Activated CD8-positive, alpha-beta memory T cell treated with anti-CD3 and anti-CD28 coated beads, Interleukin-2, amount 10 ng/mL, durations not matched to agents 7 days and 5 days (primary cell): ENCODE measurements around the gene NCF4. TPM values are rescaled to one million over a fixed set of nuclear protein-coding genes. Genes with fewer than 3 reads are reported as not detected.
A peak's percentile ranks its signal among the peaks of the same experiment; 100 is the strongest.

Source experiments
- ATAC-seq: fragments of 150-1000 bp; cut with Tn5 transposase; one replicate; pipeline ENCODE4 v1.10.0; 2021; ENCODE audit warnings: moderate library complexity
- CTCF ChIA-PET: fragments of 350-600 bp; sonication (Branson Sonifier 250); formaldehyde crosslinking; loops from one replicate; lab custom pipeline; 2021; ENCODE audit warnings: antibody characterized with exemption; lab: Charles Lee
- DNase-seq: peaks from one replicate; pipeline ENCODE4 v3.0.0-alpha.2; 2020
- H3K27ac Mint-ChIP-seq: one replicate; pipeline ENCODE4 v1.8.0; 2021; ENCODE audit warnings: mild to moderate bottlenecking, mixed read lengths
- H3K27me3 Mint-ChIP-seq: one replicate; pipeline ENCODE4 v1.8.0; 2021; ENCODE audit warnings: mixed read lengths
- H3K36me3 Mint-ChIP-seq: one replicate; pipeline ENCODE4 v1.8.0; 2021; ENCODE audit warnings: mild to moderate bottlenecking, mixed read lengths
- H3K4me1 Mint-ChIP-seq: one replicate; pipeline ENCODE4 v1.8.0; 2021; ENCODE audit warnings: mixed read lengths
- H3K4me3 Mint-ChIP-seq: one replicate; pipeline ENCODE4 v1.8.0; 2021; ENCODE audit warnings: mild to moderate bottlenecking, moderate library complexity, mixed read lengths
- H3K9me3 Mint-ChIP-seq: one replicate; pipeline ENCODE4 v1.8.0; 2022; ENCODE audit warnings: low read depth, mixed read lengths
- total RNA-seq, 2 experiments: library from RNA; stranded (reverse); gene quantifications; one replicate each; pipeline ENCODE4 v1.2.3, GENCODE V29; 2021

The NCF4 gene
- total RNA-seq, 2 experiments from 2014 or later = 59.7 to 77.9 TPM

DNA sequence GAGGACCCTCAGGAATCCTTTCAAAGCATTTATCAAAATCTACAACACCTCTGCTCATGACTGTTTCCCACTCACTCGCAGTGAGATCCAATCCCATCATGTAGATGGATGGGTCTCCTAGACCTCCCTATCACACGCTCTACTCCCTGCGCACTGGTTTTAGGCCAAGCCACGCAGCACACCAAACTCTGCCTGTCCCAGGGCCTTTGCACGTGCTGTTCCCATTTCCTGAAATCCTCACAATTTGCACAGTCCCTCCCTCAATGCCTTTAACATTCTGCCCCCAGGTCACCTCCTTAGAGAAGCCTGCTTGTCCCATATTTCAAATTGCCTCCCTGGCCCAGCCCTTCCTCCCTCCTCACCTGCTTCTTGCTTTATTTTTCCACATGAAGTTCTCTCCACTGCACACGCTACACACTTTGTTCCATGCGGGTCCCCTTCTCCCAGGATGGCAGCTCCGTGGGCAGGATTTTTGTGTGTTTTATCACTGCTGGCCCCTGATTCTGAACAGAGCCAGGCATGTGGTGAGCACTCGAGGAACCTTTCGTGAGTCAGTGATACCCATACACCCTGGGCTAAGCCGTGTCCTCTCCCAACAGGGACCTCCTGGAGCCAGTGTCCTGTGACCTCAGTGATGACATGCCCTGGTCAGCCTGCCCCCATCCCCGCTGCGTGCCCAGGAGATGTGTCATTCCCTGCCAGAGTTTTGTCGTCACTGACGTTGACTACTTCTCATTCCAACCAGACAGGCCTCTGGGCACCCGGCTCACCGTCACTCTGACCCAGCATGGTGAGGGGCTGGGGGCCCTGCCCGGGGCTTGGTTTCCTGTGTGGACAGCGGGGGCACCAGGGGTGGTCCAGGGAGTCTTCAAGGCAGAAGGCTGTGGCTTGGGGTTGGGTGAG is 64.8 kb downstream of the NCF4 start:
- CTCF ChIA-PET = interaction anchor here (2.6 kb wide), 1 partner anchor 52 kb away, joined by 9 read pairs; no protein-coding TSS in a partner anchor

GRCh38 chr22:36926309-36926708 is 65.5 kb downstream of the NCF4 start:
- no peaks in the 10 kb centered on the region for H3K9me3 Mint-ChIP-seq
- H3K36me3 Mint-ChIP-seq = no peaks in the 10 kb centered on the region
- H3K4me1 Mint-ChIP-seq = peaks cover 33% of the 10 kb centered on the region
- CTCF ChIA-PET = interaction anchor here (1.0 to 2.6 kb wide), 3 partner anchors 52 to 273 kb away, joined by 4 to 9 read pairs (median 5); no protein-coding TSS in a partner anchor
- peak overlapping the region; percentile 68 for H3K27ac Mint-ChIP-seq
- ATAC-seq (peak; percentile 45), DNase-seq (peak; percentile 49)
- H3K27me3 Mint-ChIP-seq = peaks cover 4% of the 10 kb centered on the region
- H3K4me3 Mint-ChIP-seq = no peak overlapping the region

More for the DNA sequence above, 64.8 kb downstream of the NCF4 start:
- H3K27ac Mint-ChIP-seq = peak overlapping the region; percentile 68
- H3K4me1 Mint-ChIP-seq = peaks cover 39% of the 10 kb centered on the region
- no peak overlapping the region for H3K4me3 Mint-ChIP-seq
- ATAC-seq (no peak), DNase-seq (no peak)
- peaks cover 7% of the 10 kb centered on the region for H3K27me3 Mint-ChIP-seq
- no peaks in the 10 kb centered on the region for H3K9me3 Mint-ChIP-seq
- H3K36me3 Mint-ChIP-seq = peaks cover 5% of the 10 kb centered on the region

DNA sequence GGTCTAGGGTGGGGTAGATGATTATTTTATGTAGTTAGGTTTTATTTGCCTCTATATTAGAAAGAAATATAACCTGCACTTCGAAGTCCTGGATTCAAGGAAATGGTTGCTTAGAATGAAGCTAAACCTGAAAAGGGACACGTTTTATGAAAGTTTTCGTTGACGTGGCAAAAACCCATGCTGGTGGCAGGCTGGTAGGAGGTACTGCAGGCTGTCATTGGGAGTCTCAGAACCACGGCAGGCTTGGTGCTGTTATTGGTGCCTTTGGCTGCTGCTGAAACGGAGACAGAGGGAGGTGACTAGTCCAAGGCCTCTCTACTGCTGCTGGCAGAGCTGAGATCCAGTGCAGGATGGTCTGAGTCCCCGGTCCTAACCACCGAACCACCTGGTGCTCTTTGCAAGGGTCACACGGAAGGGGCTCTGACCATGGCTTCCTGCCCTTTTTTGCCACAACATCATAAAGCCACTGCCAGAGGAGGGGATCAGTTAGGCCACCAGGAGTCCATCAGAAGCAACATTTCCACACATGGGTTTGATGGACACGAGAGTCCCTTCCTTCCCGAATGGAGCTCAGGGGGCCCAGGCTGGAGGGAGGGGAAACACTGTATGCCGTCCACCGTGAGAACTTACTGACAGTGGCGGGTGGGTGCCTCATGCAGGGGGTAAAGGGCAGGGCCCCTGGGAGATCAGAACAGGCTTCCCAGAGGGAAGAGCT is 66.1 kb downstream of the NCF4 start:
- peaks cover 32% of the 10 kb centered on the region for H3K4me1 Mint-ChIP-seq
- no peaks in the 10 kb centered on the region for H3K9me3 Mint-ChIP-seq
- DNase-seq (no peak), ATAC-seq (peak; percentile 10)
- no peak overlapping the region for H3K4me3 Mint-ChIP-seq
- peak overlapping the region; percentile 68 for H3K27ac Mint-ChIP-seq
- H3K36me3 Mint-ChIP-seq = no peaks in the 10 kb centered on the region
- peaks cover 4% of the 10 kb centered on the region for H3K27me3 Mint-ChIP-seq
- CTCF ChIA-PET = interaction anchor here (0.8 to 2.6 kb wide), 6 partner anchors 25 to 273 kb away, joined by 3 to 9 read pairs (median 4); no protein-coding TSS in a partner anchor

Other genes with a start within 250 kb of the NCF4 start
- gene CACNG2, start 157.3 kb upstream of the NCF4 start, total RNA-seq = not detected
- gene IFT27, start 84.9 kb upstream of the NCF4 start, total RNA-seq = 10 to 100 TPM; 30.3 to 33.7 TPM
- not detected for gene PVALB, start 44.0 kb upstream of the NCF4 start, total RNA-seq
- gene CSF2RB, start 52.6 kb downstream of the NCF4 start, total RNA-seq = 10 to 100 TPM in 1 of 2 experiments, 1 to 10 TPM in 1; 3.0 to 26.9 TPM
- gene TST, start 158.4 kb downstream of the NCF4 start, total RNA-seq = 10 to 100 TPM; 11.2 to 29.3 TPM
- 10 to 100 TPM; 42.3 to 61.0 TPM for gene MPST, start 158.7 kb downstream of the NCF4 start, total RNA-seq
- 10 to 100 TPM; 47.7 to 53.4 TPM for gene KCTD17, start 190.7 kb downstream of the NCF4 start, total RNA-seq
- 1 to 10 TPM; 1.3 to 3.3 TPM for gene TMPRSS6, start 248.7 kb downstream of the NCF4 start, total RNA-seq